ENCODE data around the gene STAP2.
"Not testable (repeated sequence)": the region's sequence is repeated elsewhere in the genome, so short reads cannot be mapped to it uniquely, and the experiment has no call there.

Gene STAP2

GRCh38 chr19:4357921-4358326 is 19.3 kb upstream of the STAP2 start:
- DNase-seq (ENCODE audit: low read depth) = no peak

GRCh38 chr19:4357095-4357797 is 18.6 kb upstream of the STAP2 start:
- DNase-seq (ENCODE audit: low read depth) = no peak

- no peak for DNase-seq (ENCODE audit: low read depth)
These were observed 16.3 kb upstream of the STAP2 start for GRCh38 chr19:4354897-4355296.

GRCh38 chr19:4354282-4354681 is 15.7 kb upstream of the STAP2 start:
- no peak for DNase-seq (ENCODE audit: low read depth)

- peak; percentile 53 for DNase-seq (ENCODE audit: low read depth)
These were observed 14.1 kb upstream of the STAP2 start for GRCh38 chr19:4352701-4353121.

GRCh38 chr19:4350726-4351125 is 12.1 kb upstream of the STAP2 start:
- no peak for DNase-seq (ENCODE audit: low read depth)

GRCh38 chr19:4350111-4350510 is 11.5 kb upstream of the STAP2 start:
- DNase-seq (ENCODE audit: low read depth) = no peak

- not testable (repeated sequence) for DNase-seq (ENCODE audit: low read depth)
These were observed 10.6 kb upstream of the STAP2 start for GRCh38 chr19:4349225-4349624.

GRCh38 chr19:4347521-4347920 is 8.9 kb upstream of the STAP2 start:
- peak; percentile 86 for DNase-seq (ENCODE audit: low read depth)

GRCh38 chr19:4346020-4346383 is 7.4 kb upstream of the STAP2 start:
- no peak for DNase-seq (ENCODE audit: low read depth)

GRCh38 chr19:4345342-4346019 is 6.9 kb upstream of the STAP2 start:
- no peak for DNase-seq (ENCODE audit: low read depth)

GRCh38 chr19:4343370-4344307 is 5.0 kb upstream of the STAP2 start, which contains the start of gene MPND:
Gene MPND (plus strand): TSS chr19:4343562. CDS start chr19:4343594, 32 bp downstream.
- DNase-seq (ENCODE audit: low read depth) = peak; percentile 79

GRCh38 chr19:4342615-4343369 is 4.2 kb upstream of the STAP2 start:
- DNase-seq (ENCODE audit: low read depth) = peak; percentile 100

- no peak for DNase-seq (ENCODE audit: low read depth)
These were observed 3.6 kb upstream of the STAP2 start for GRCh38 chr19:4342314-4342614.

GRCh38 chr19:4337906-4338440 is 654 bp downstream of the STAP2 start:
- no peak for DNase-seq (ENCODE audit: low read depth)

- DNase-seq (ENCODE audit: low read depth) = no peak
These were observed 3.6 kb downstream of the STAP2 start for GRCh38 chr19:4334929-4335570.

- DNase-seq (ENCODE audit: low read depth) = no peak
These were observed 8.8 kb downstream of the STAP2 start for GRCh38 chr19:4329858-4330257.

- DNase-seq (ENCODE audit: low read depth) = not testable (repeated sequence)
These were observed 9.5 kb downstream of the STAP2 start for GRCh38 chr19:4328991-4329681.

GRCh38 chr19:4328243-4328990 is 10.2 kb downstream of the STAP2 start:
- peak; percentile 82 for DNase-seq (ENCODE audit: low read depth)

GRCh38 chr19:4327877-4328242 is 10.8 kb downstream of the STAP2 start:
- no peak for DNase-seq (ENCODE audit: low read depth)
